IPS DF 6.9 (cell line): ENCODE results near the gene CT45A8.
"Not testable (repeated sequence)": the region's sequence is repeated elsewhere in the genome, so short reads cannot be mapped to it uniquely, and the experiment has no call there.

ENCODE experiments used
- DNase-seq: peaks from one replicate; pipeline ENCODE4 v3.0.0-alpha.2; 2013; ENCODE audit warnings: low read depth, low spot score
- H3K27ac ChIP-seq: one replicate; pipeline ENCODE4 v1.5.1; 2013; ENCODE audit warnings: low read length, control low read depth
- H3K27me3 ChIP-seq: 2 replicates; pipeline ENCODE4 v1.6.1; 2013; ENCODE audit warnings: mild to moderate bottlenecking, low read length; ENCODE audit not compliant: control insufficient read depth, insufficient read depth
- H3K36me3 ChIP-seq: 2 replicates; pipeline ENCODE4 v1.6.1; 2013; ENCODE audit warnings: low read length; ENCODE audit not compliant: control insufficient read depth, insufficient read depth
- H3K4me1 ChIP-seq: 2 replicates; pipeline ENCODE4 v1.6.1; 2013; ENCODE audit warnings: low read length; ENCODE audit not compliant: control insufficient read depth, insufficient read depth
- H3K4me3 ChIP-seq: 2 replicates; pipeline ENCODE4 v1.5.1; 2013; ENCODE audit warnings: mild to moderate bottlenecking, low read length
- H3K9me3 ChIP-seq: 2 replicates; pipeline ENCODE4 v1.6.1; 2013; ENCODE audit warnings: low read length, inconsistent platforms; ENCODE audit not compliant: control insufficient read depth, insufficient read depth
- WGBS: extraction: QIAGEN DNeasy Blood & Tissue Kit; methylation state at CpG from one replicate; pipeline ENCODE4 v1.1.7; 2013; ENCODE audit warnings: mixed read lengths, missing lambda C conversion rate; ENCODE audit not compliant: insufficient read length, insufficient coverage; 5-methylcytosine and 5-hydroxymethylcytosine counted together

The CT45A8 gene

GRCh38 chrX:135802687-135803086, 51.7 kb downstream of the CT45A8 start, which contains the start of gene CT45A6:
TSS of gene CT45A6 (minus strand) at chrX:135802787. CDS start at chrX:135798993, 3,794 bp downstream.
- no CpG with 5 or more reads among the region's 16 CpGs for WGBS
- not testable (repeated sequence) for DNase-seq, H3K27me3 ChIP-seq, H3K4me3 ChIP-seq, H3K27ac ChIP-seq, H3K4me1 ChIP-seq, H3K9me3 ChIP-seq, H3K36me3 ChIP-seq
